Right atrium auricular region (tissue), 2 donors: ENCODE data around the gene ZNF230. TPM values are rescaled to one million over a fixed set of nuclear protein-coding genes. Genes with fewer than 3 reads are reported as not detected.

ENCODE experiments used
- DNase-seq: peaks from one replicate; pipeline ENCODE4 v3.0.0-alpha.2; 2019; ENCODE audit warnings: low spot score
- H3K27ac ChIP-seq, 2 donors: fragments of 200-600 bp; sonication (generic); 1 replicate in 1 of 2; 2 replicates in 1 of 2; pipeline ENCODE4 v1.5.1; 2016 to 2019
- H3K27me3 ChIP-seq, 2 donors: fragments of 200-600 bp; sonication (generic); one replicate each; pipeline versions ENCODE4 v1.5.1 to v1.6.0; 2017 to 2019
- H3K36me3 ChIP-seq: fragments of 200-600 bp; sonication (generic); one replicate; pipeline ENCODE4 v1.5.1; 2016
- H3K4me1 ChIP-seq, 2 donors: fragments of 200-600 bp; sonication (generic); one replicate each; pipeline versions ENCODE4 v1.5.1 to v1.6.0; 2017 to 2019
- H3K4me3 ChIP-seq, 2 donors: fragments of 200-600 bp; sonication (generic); 1 replicate in 1 of 2; 2 replicates in 1 of 2; pipeline ENCODE4 v1.5.1; 2017 to 2019; ENCODE audit warnings: mild to moderate bottlenecking in 1 of 2, moderate library complexity in 1 of 2
- H3K9me3 ChIP-seq, 2 donors: fragments of 200-600 bp; sonication (generic); one replicate each; pipeline ENCODE4 v1.5.1; 2019
- CTCF ChIP-seq, 2 donors: fragments of 200-600 bp; sonication (generic); IDR thresholded peaks; one replicate each; pipeline ENCODE4 v1.5.1; 2019; ENCODE audit warnings: antibody characterized with exemption in 2 of 2
- total RNA-seq, 2 donors: library from RNA; depleted of rRNA; stranded (reverse); fragments of >200 nt; gene quantifications; one replicate each; pipeline ENCODE4 v1.1.0, GENCODE V29; 2016

ZNF230 gene
- total RNA-seq, 2 donors from 2014 or later = 1.6 to 2.1 TPM

GRCh38 chr19:44042147-44042546 lies 39.4 kb downstream of the ZNF230 start:
- no peak overlapping the region for H3K4me3 ChIP-seq
- DNase-seq = no peak
- H3K27ac ChIP-seq = no peak overlapping the region
- TF ChIP-seq CTCF (IDR thresholded peaks at IDR 0.05) = no peak
- H3K4me1 ChIP-seq = no peaks in the 10 kb centered on the region
- H3K27me3 ChIP-seq = no peaks in the 10 kb centered on the region
- H3K36me3 ChIP-seq = no peaks in the 10 kb centered on the region
- H3K9me3 ChIP-seq = peaks cover 4 to 20% of the 10 kb centered on the region in 2 donors

- TF ChIP-seq CTCF (IDR thresholded peaks at IDR 0.05) = no peak
- DNase-seq = no peak
- no peaks in the 10 kb centered on the region for H3K27me3 ChIP-seq
- H3K4me1 ChIP-seq = peaks cover 0 to 19% of the 10 kb centered on the region in 2 donors
- peak overlapping the region; percentile 39 to 64 for H3K27ac ChIP-seq
- no peaks in the 10 kb centered on the region for H3K36me3 ChIP-seq
- no peaks in the 10 kb centered on the region for H3K9me3 ChIP-seq
- H3K4me3 ChIP-seq = peak overlapping the region; percentile 80 to 81
Measured at GRCh38 chr19:44050740-44051649, 48.2 kb downstream of the ZNF230 start.

- Histone ChIP-seq H3K27me3 (no peaks in the 10 kb centered on the region), H3K4me1 (peaks cover 0 to 19% of the 10 kb centered on the region in 2 donors), H3K36me3 (peaks cover 1% of the 10 kb centered on the region), H3K27ac (peak within 1 kb of the TSS; percentile 64 to 74), H3K9me3 (no peaks in the 10 kb centered on the region), H3K4me3 (peak within 1 kb of the TSS; percentile 80 to 81)
- TF ChIP-seq CTCF (IDR thresholded peaks at IDR 0.05) = no peak
- DNase-seq = peak; percentile 96
Measured at GRCh38 chr19:44051650-44052402, 49.1 kb downstream of the ZNF230 start, which contains the start of gene ZNF223. Gene ZNF223 (plus strand): TSS chr19:44052036. CDS start chr19:44055177, 3,141 bp downstream.

GRCh38 chr19:44055870-44056269 lies 53.1 kb downstream of the ZNF230 start:
- no peak overlapping the region for H3K4me3 ChIP-seq
- no peak overlapping the region for H3K27ac ChIP-seq
- DNase-seq = no peak
- peaks cover 0 to 18% of the 10 kb centered on the region in 2 donors for H3K4me1 ChIP-seq
- no peaks in the 10 kb centered on the region for H3K27me3 ChIP-seq
- no peak for TF ChIP-seq CTCF (IDR thresholded peaks at IDR 0.05)
- H3K9me3 ChIP-seq = no peaks in the 10 kb centered on the region
- peaks cover 32% of the 10 kb centered on the region for H3K36me3 ChIP-seq

- Histone ChIP-seq H3K27me3 (no peaks in the 10 kb centered on the region), H3K36me3 (peaks cover 66% of the 10 kb centered on the region), H3K9me3 (peaks cover 0 to 1% of the 10 kb centered on the region in 2 donors), H3K4me1 (no peaks in the 10 kb centered on the region), H3K27ac (no peak overlapping the region), H3K4me3 (no peak overlapping the region)
- TF ChIP-seq CTCF (IDR thresholded peaks at IDR 0.05) = no peak
- no peak for DNase-seq
Measured at GRCh38 chr19:44059229-44059628, 56.5 kb downstream of the ZNF230 start.
